HepG2 (cell line): ENCODE data around the gene ABHD15. TPM values are rescaled to one million over a fixed set of nuclear protein-coding genes. Genes with fewer than 3 reads are reported as not detected.

Experiments
- ATF7-NPFF ChIP-seq: sonication (generic); formaldehyde crosslinking; IDR thresholded peaks from 2 replicates; pipeline ENCODE4 v1.8.1; 2023; ENCODE audit warnings: mild to moderate bottlenecking, low read depth, missing genetic modification reagents, moderate library complexity
- BCL6 ChIP-seq: IDR thresholded peaks from 2 replicates; pipeline ENCODE4 v1.6.1; 2016; ENCODE audit warnings: missing genetic modification reagents, missing compliant biosample characterization
- EED ChIP-seq: sonication (generic); formaldehyde crosslinking; IDR thresholded peaks from 2 replicates; pipeline ENCODE4 v1.5.0; 2020; ENCODE audit warnings: mild to moderate bottlenecking, missing genetic modification reagents
- GPN1 ChIP-seq: sonication (generic); formaldehyde crosslinking; IDR thresholded peaks from 2 replicates; pipeline ENCODE4 v1.5.1; 2020; ENCODE audit warnings: missing genetic modification reagents, borderline replicate concordance
- HES4 ChIP-seq: sonication (generic); formaldehyde crosslinking; IDR thresholded peaks from 2 replicates; pipeline ENCODE4 v1.9.0; 2021; ENCODE audit warnings: mild to moderate bottlenecking, missing genetic modification reagents, borderline replicate concordance
- KLF9 ChIP-seq: IDR thresholded peaks from 2 replicates; pipeline ENCODE4 v1.6.1; 2016; ENCODE audit warnings: low read depth
- MTA3 ChIP-seq: sonication (generic); formaldehyde crosslinking; IDR thresholded peaks from 2 replicates; pipeline ENCODE4 v1.4.0; 2020; ENCODE audit warnings: missing genetic modification reagents
- NFKB2 ChIP-seq: sonication (generic); formaldehyde crosslinking; IDR thresholded peaks from 2 replicates; pipeline ENCODE4 v1.4.0; 2020; ENCODE audit warnings: missing genetic modification reagents, borderline replicate concordance
- PHF8 ChIP-seq: sonication (generic); formaldehyde crosslinking; IDR thresholded peaks from 2 replicates; pipeline ENCODE4 v1.5.0; 2020; ENCODE audit warnings: missing genetic modification reagents
- RXRA ChIP-seq: sonication (generic); formaldehyde crosslinking; IDR thresholded peaks from 2 replicates; pipeline ENCODE4 v1.5.1; 2020; ENCODE audit warnings: missing genetic modification reagents
- SAP130 ChIP-seq: IDR thresholded peaks from 2 replicates; pipeline ENCODE4 v1.6.1; 2016; ENCODE audit warnings: low read depth
- SIN3A ChIP-seq: IDR thresholded peaks from 2 replicates; pipeline ENCODE4 v1.6.1; 2011; ENCODE audit warnings: low read depth, mild to moderate bottlenecking, control low read depth, low read length, borderline replicate concordance
- SNAPC2 ChIP-seq: sonication (generic); formaldehyde crosslinking; IDR thresholded peaks from 2 replicates; pipeline ENCODE4 v1.8.1; 2022; ENCODE audit warnings: mild to moderate bottlenecking, missing genetic modification reagents
- STAT5B ChIP-seq: sonication (generic); formaldehyde crosslinking; IDR thresholded peaks from 2 replicates; pipeline ENCODE4 v1.4.0; 2020; ENCODE audit warnings: missing genetic modification reagents
- TMF1 ChIP-seq: sonication (generic); formaldehyde crosslinking; IDR thresholded peaks from 2 replicates; pipeline ENCODE4 v1.8.1; 2022; ENCODE audit warnings: low read depth, missing genetic modification reagents
- ZBTB7B ChIP-seq: sonication (generic); formaldehyde crosslinking; IDR thresholded peaks from 2 replicates; pipeline ENCODE4 v1.4.0; 2020; ENCODE audit warnings: missing genetic modification reagents
- ZFP36L1 ChIP-seq: sonication (generic); formaldehyde crosslinking; IDR thresholded peaks from 2 replicates; pipeline ENCODE4 v1.8.0; 2022; ENCODE audit warnings: mild to moderate bottlenecking, missing genetic modification reagents, moderate library complexity
- ZKSCAN8 ChIP-seq: IDR thresholded peaks from 2 replicates; pipeline ENCODE4 v1.6.1; 2016; ENCODE audit warnings: borderline replicate concordance, missing genetic modification reagents, missing compliant biosample characterization
- ZNF136 ChIP-seq: sonication (generic); formaldehyde crosslinking; IDR thresholded peaks from 2 replicates; pipeline ENCODE4 v1.8.1; 2022; ENCODE audit warnings: low read depth, mild to moderate bottlenecking, moderate library complexity, missing genetic modification reagents
- ZNF224 ChIP-seq: sonication (generic); formaldehyde crosslinking; IDR thresholded peaks from 2 replicates; pipeline ENCODE4 v1.5.0; 2020; ENCODE audit warnings: mild to moderate bottlenecking, missing genetic modification reagents
- ZNF225 ChIP-seq: sonication (generic); formaldehyde crosslinking; IDR thresholded peaks from 2 replicates; pipeline ENCODE4 v1.4.0; 2020; ENCODE audit warnings: mild to moderate bottlenecking, missing genetic modification reagents
- ZNF382 ChIP-seq: sonication (generic); formaldehyde crosslinking; IDR thresholded peaks from 2 replicates; pipeline ENCODE4 v1.5.0; 2020; ENCODE audit warnings: missing genetic modification reagents, mild to moderate bottlenecking, borderline replicate concordance
- ZNF484 ChIP-seq: sonication (generic); formaldehyde crosslinking; IDR thresholded peaks from 2 replicates; pipeline ENCODE4 v1.5.1; 2020; ENCODE audit warnings: mild to moderate bottlenecking, low read depth, missing genetic modification reagents, borderline replicate concordance
- ZNF616 ChIP-seq: sonication (generic); formaldehyde crosslinking; IDR thresholded peaks from 2 replicates; pipeline ENCODE4 v1.5.0; 2020; ENCODE audit warnings: low read depth, mild to moderate bottlenecking, missing genetic modification reagents
- ZNF629 ChIP-seq: sonication (generic); formaldehyde crosslinking; conservative IDR thresholded peaks from 2 replicates; pipeline ENCODE4 v1.5.0; 2020; ENCODE audit warnings: missing genetic modification reagents
- polyA plus RNA-seq, 8 experiments: library from polyadenylated mRNA; depleted of rRNA in 3 of 8; stranded (reverse) in 7 of 8; unstranded in 1 of 8; fragments of >200 nt; fragmentation: Illumina TruSeq in 4 of 8; extraction: Trizol in 4 of 8; gene quantifications; 2 replicates each; pipeline versions ENCODE4 v1.2.1 to v1.2.3, GENCODE V29; 2011 to 2016; ENCODE audit warnings: low read depth in 4 of 8, missing spikeins in 1 of 8, mixed read lengths in 1 of 8; ENCODE audit not compliant: insufficient read depth in 1 of 8
- total RNA-seq, 5 experiments: library from RNA; depleted of rRNA; stranded (reverse); fragments of >200 nt; fragmentation: Illumina TruSeq; extraction: Trizol; gene quantifications; 2 replicates each; pipeline ENCODE4 v1.2.3, GENCODE V29; 2016; ENCODE audit warnings: low read depth in 1 of 5
- TF ChIP-seq, protein P1 (sequence below): IDR thresholded peaks from 2 replicates; pipeline ENCODE4 v1.6.1; 2016; ENCODE audit warnings: mild to moderate bottlenecking
- TF ChIP-seq, protein P2 (sequence below): sonication (generic); formaldehyde crosslinking; IDR thresholded peaks from 2 replicates; pipeline ENCODE4 v1.8.0; 2022; ENCODE audit warnings: low read depth, missing genetic modification reagents
- TF ChIP-seq, protein P3 (sequence below): sonication (generic); formaldehyde crosslinking; IDR thresholded peaks from 2 replicates; pipeline ENCODE4 v1.9.0; 2021; ENCODE audit warnings: missing genetic modification reagents, borderline replicate concordance

The ABHD15 gene
- total and polyA plus RNA-seq, 2 of the 13 experiments (the other 11 are each of a cell fraction or from before 2014, with no cell fraction given): 2.4 to 7.7 TPM

DNA sequence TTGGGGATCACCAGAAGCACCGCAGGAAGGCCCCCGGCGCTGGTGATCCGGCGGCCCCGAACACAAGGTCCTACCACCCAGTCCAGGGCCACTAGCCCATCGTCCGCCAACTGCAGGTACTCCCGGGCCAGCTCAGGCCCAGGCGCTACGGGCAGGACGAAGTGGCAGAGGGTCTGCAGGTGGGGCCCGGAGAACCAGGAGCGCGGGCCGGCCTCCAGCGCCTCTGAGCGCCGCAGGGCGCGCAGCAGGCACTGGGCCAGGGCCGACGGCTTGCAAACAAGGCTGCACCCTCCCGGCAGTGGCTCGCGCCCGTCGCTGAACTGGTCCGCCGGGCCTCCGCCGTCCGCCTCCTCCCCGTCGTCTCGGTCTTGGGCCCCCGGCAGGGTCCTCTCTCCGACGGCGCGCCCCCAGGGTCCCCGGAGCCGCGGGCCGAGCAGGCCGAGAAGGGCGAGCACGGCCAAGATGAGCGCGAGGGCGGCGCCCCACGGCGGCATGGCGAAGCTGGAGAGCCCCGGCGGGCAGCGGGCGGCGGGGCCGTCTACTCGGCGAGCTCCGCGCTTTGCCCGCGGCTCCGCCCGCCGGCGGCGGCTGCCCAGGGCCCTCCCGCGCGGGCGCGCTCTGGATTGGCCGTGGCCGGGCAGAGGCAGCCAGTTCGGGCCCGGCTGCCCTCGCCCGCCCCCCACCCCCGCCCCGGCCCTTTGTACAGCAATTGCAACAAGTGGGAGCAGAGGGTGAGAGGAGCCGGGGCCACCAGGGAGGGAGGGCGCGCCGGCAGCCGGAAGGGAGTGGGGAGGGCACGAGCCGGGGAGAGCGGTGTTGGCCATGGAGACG is at the start of gene ABHD15 (continued):
- 0 out of 2 replicates have a peak, but pooled peaks have one; percentile 40 for TF ChIP-seq RXRA
- TF ChIP-seq HES4 (CRISPR knock-in tag): peak; percentile 46; the same call in 1 of the 2 replicates
- no peak for TF ChIP-seq SAP130 (CRISPR knock-in tag)
- TF ChIP-seq SIN3A: peak; percentile 36; the same call in 1 of the 2 replicates
- no peak for TF ChIP-seq MTA3 (CRISPR knock-in tag)
- TF ChIP-seq BCL6 (CRISPR knock-in tag): peak; percentile 70; the same call in 1 of the 2 replicates
- no peak for TF ChIP-seq KLF9
- TF ChIP-seq TMF1: 0 out of 2 replicates have a peak, but pooled peaks have one; percentile 65
- TF ChIP-seq, protein P1, sequence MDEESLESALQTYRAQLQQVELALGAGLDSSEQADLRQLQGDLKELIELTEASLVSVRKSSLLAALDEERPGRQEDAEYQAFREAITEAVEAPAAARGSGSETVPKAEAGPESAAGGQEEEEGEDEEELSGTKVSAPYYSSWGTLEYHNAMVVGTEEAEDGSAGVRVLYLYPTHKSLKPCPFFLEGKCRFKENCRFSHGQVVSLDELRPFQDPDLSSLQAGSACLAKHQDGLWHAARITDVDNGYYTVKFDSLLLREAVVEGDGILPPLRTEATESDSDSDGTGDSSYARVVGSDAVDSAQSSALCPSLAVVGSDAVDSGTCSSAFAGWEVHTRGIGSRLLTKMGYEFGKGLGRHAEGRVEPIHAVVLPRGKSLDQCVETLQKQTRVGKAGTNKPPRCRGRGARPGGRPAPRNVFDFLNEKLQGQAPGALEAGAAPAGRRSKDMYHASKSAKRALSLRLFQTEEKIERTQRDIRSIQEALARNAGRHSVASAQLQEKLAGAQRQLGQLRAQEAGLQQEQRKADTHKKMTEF (CRISPR knock-in tag): 0 out of 2 replicates have a peak, but pooled peaks have one; percentile 53
- TF ChIP-seq PHF8 (CRISPR knock-in tag): peak; percentile 61
- TF ChIP-seq ZNF224: no peak
- TF ChIP-seq, protein P2, sequence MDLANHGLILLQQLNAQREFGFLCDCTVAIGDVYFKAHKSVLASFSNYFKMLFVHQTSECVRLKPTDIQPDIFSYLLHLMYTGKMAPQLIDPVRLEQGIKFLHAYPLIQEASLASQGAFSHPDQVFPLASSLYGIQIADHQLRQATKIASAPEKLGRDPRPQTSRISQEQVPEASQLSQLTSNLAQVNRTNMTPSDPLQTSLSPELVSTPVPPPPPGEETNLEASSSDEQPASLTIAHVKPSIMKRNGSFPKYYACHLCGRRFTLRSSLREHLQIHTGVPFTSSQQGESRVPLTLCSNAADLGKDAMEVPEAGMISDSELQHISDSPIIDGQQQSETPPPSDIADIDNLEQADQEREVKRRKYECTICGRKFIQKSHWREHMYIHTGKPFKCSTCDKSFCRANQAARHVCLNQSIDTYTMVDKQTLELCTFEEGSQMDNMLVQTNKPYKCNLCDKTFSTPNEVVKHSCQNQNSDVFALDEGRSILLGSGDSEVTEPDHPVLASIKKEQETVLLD (CRISPR knock-in tag): 0 out of 2 replicates have a peak, but pooled peaks have one; percentile 67
- TF ChIP-seq ZFP36L1 (CRISPR knock-in tag): no peak
- TF ChIP-seq ZNF382 (CRISPR knock-in tag): no peak
- TF ChIP-seq GPN1 (CRISPR knock-in tag): no peak
- TF ChIP-seq ZBTB7B (CRISPR knock-in tag): 0 out of 2 replicates have a peak, but pooled peaks have one; percentile 4
- TF ChIP-seq ZNF484 (CRISPR knock-in tag): no peak
- TF ChIP-seq ZKSCAN8 (CRISPR knock-in tag): no peak
- TF ChIP-seq ATF7-NPFF (CRISPR knock-in tag): 0 out of 2 replicates have a peak, but pooled peaks have one; percentile 40
- TF ChIP-seq ZNF629: 0 out of 2 replicates have a peak, but pooled peaks have one; percentile 22
- TF ChIP-seq, protein P3, sequence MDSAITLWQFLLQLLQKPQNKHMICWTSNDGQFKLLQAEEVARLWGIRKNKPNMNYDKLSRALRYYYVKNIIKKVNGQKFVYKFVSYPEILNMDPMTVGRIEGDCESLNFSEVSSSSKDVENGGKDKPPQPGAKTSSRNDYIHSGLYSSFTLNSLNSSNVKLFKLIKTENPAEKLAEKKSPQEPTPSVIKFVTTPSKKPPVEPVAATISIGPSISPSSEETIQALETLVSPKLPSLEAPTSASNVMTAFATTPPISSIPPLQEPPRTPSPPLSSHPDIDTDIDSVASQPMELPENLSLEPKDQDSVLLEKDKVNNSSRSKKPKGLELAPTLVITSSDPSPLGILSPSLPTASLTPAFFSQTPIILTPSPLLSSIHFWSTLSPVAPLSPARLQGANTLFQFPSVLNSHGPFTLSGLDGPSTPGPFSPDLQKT (CRISPR knock-in tag): no peak
- TF ChIP-seq SNAPC2 (CRISPR knock-in tag): peak; percentile 24; the same call in 1 of the 2 replicates
- no peak for TF ChIP-seq STAT5B
- TF ChIP-seq ZNF136 (CRISPR knock-in tag): no peak
- TF ChIP-seq EED (CRISPR knock-in tag): peak; percentile 75; the same call in 1 of the 2 replicates
- TF ChIP-seq ZNF225 (CRISPR knock-in tag): peak; percentile 94; the same call in 1 of the 2 replicates
- peak; percentile 75; the same call in 1 of the 2 replicates for TF ChIP-seq NFKB2 (CRISPR knock-in tag)
- no peak for TF ChIP-seq ZNF616 (CRISPR knock-in tag)
